ENCODE measurements around the gene PRR30. TPM values are rescaled to one million over a fixed set of nuclear protein-coding genes. Genes with fewer than 3 reads are reported as not detected.

PRR30 gene
- polyA plus RNA-seq, 1 of the 3 experiments (the other 2 are of a cell fraction), result not detected

- TF ChIP-seq MXI1 (IDR thresholded peaks at IDR 0.05; ENCODE audit: low read depth, low read length), result no peak
- TF ChIP-seq GATA2 (CRISPR knock-in tag; IDR thresholded peaks at IDR 0.05), result no peak
- no peak for TF ChIP-seq SIN3A (IDR thresholded peaks at IDR 0.05; ENCODE audit: borderline replicate concordance, low read depth, low read length)
- TF ChIP-seq, protein P1, sequence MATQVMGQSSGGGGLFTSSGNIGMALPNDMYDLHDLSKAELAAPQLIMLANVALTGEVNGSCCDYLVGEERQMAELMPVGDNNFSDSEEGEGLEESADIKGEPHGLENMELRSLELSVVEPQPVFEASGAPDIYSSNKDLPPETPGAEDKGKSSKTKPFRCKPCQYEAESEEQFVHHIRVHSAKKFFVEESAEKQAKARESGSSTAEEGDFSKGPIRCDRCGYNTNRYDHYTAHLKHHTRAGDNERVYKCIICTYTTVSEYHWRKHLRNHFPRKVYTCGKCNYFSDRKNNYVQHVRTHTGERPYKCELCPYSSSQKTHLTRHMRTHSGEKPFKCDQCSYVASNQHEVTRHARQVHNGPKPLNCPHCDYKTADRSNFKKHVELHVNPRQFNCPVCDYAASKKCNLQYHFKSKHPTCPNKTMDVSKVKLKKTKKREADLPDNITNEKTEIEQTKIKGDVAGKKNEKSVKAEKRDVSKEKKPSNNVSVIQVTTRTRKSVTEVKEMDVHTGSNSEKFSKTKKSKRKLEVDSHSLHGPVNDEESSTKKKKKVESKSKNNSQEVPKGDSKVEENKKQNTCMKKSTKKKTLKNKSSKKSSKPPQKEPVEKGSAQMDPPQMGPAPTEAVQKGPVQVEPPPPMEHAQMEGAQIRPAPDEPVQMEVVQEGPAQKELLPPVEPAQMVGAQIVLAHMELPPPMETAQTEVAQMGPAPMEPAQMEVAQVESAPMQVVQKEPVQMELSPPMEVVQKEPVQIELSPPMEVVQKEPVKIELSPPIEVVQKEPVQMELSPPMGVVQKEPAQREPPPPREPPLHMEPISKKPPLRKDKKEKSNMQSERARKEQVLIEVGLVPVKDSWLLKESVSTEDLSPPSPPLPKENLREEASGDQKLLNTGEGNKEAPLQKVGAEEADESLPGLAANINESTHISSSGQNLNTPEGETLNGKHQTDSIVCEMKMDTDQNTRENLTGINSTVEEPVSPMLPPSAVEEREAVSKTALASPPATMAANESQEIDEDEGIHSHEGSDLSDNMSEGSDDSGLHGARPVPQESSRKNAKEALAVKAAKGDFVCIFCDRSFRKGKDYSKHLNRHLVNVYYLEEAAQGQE (IDR thresholded peaks at IDR 0.05; ENCODE audit: low read depth, low read length), result no peak
- TF ChIP-seq EZH2phosphoT487 (IDR thresholded peaks at IDR 0.05; ENCODE audit: borderline replicate concordance, low read depth), result no peak
- no peak for TF ChIP-seq RFX5 (IDR thresholded peaks at IDR 0.05; ENCODE audit: low read length)
Observed at GRCh38 chr2:27148801-27149439, 9.7 kb upstream of the PRR30 start, which contains the start of gene TCF23 (continued).

DNA sequence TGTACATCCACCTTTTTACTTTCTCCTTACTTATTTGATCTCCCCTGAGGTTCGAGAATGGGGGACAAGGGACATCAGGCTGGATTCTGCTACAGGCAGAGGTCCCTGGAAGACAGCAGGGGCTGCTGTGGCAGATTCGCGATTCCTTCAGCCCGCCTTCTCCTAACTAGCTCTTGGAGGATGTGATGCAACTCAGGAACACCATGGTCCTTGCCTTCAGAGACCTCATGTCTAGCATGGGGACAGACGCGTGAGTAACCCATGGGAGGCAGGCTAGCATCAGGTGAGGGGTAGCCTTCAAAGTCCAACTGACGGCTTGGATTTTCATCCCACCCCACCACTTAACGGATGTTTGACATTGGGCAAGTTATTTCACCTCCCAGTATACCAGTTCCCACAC, 8.7 kb upstream of the PRR30 start:
- TF ChIP-seq GATA2 (CRISPR knock-in tag; IDR thresholded peaks at IDR 0.05), result no peak
- TF ChIP-seq FOSL2 (IDR thresholded peaks at IDR 0.05; ENCODE audit: borderline replicate concordance, low read depth), result no peak
- no peak for TF ChIP-seq NFIC (IDR thresholded peaks at IDR 0.05; ENCODE audit: borderline replicate concordance)
- TF ChIP-seq RAD21 (IDR thresholded peaks at IDR 0.05; ENCODE audit: low read length), result no peak
- TF ChIP-seq EP300 (IDR thresholded peaks at IDR 0.05; ENCODE audit: borderline replicate concordance in 1 of 2, low read depth in 1 of 2, low read length in 1 of 2), result no peak
- TF ChIP-seq USF2 (IDR thresholded peaks at IDR 0.05; ENCODE audit: borderline replicate concordance, low read depth, low read length), result no peak
- TF ChIP-seq RXRA (IDR thresholded peaks at IDR 0.05; ENCODE audit: borderline replicate concordance, low read depth), result no peak
- no peak for TF ChIP-seq SMC3 (IDR thresholded peaks at IDR 0.05; ENCODE audit: low read depth, low read length)
- TF ChIP-seq ELF1 (IDR thresholded peaks at IDR 0.05), result no peak
- TF ChIP-seq CHD2 (IDR thresholded peaks at IDR 0.05; ENCODE audit: low read length, partially characterized antibody), result no peak
- Histone ChIP-seq H2AFZ (ENCODE audit: low read depth) (no peak overlapping the region), H3K4me3 (ENCODE audit: low read depth in 2 of 2, low read length in 1 of 2) (no peak overlapping the region), H3K79me2 (ENCODE audit: insufficient read depth) (no peaks in the 10 kb centered on the region), H3K4me2 (no peak overlapping the region), H3K9me3 (peaks cover 3% of the 10 kb centered on the region), H3K9ac (no peak overlapping the region), H3K4me1 (ENCODE audit: control insufficient read depth in 1 of 2, insufficient read depth in 2 of 2, low read depth in 1 of 2, low read length in 1 of 2) (no peaks in the 10 kb centered on the region), H3K36me3 (replicated peaks in 1 of 2; ENCODE audit: control insufficient read depth in 1 of 2, insufficient read depth in 2 of 2, low read length in 1 of 2) (no peaks in the 10 kb centered on the region), H4K20me1 (ENCODE audit: insufficient read depth) (no peaks in the 10 kb centered on the region), H3F3A (replicated peaks; ENCODE audit: insufficient read depth) (no peaks in the 10 kb centered on the region), H3K27ac (ENCODE audit: low read depth in 2 of 2, low read length in 1 of 2) (no peak overlapping the region), H3K27me3 (ENCODE audit: insufficient read depth) (peaks cover 10% of the 10 kb centered on the region), H3K9me2 (no peaks in the 10 kb centered on the region)
- peak; percentile 15 for DNase-seq
- ChIA-PET CTCF (interaction anchor here (0.8 to 7.4 kb wide), 5 partner anchors 14 to 39 kb away, joined by 3 to 56 read pairs (median 4); no protein-coding TSS in a partner anchor), POLR2A (no interaction called here)
- WGBS (ENCODE audit: low lambda C conversion rate), result 85% methylated on average over 8 of the region's 8 CpGs

All from SK-N-SH (cell line).